Measurements from ENCODE around the gene ENPP6.

- TF ChIP-seq GATA3 (IDR thresholded peaks at IDR 0.05; ENCODE audit: low read depth, low read length): no peak
- TF ChIP-seq GATA2 (IDR thresholded peaks at IDR 0.05; ENCODE audit: low read depth, low read length): no peak
Observed at GRCh38 chr4:184142121-184143000, 75.3 kb downstream of the ENPP6 start.
